NCI-H1105 (cell line): Measurements from ENCODE around the gene GJB2.
"Not testable (repeated sequence)": the region's sequence is repeated elsewhere in the genome, so short reads cannot be mapped to it uniquely, and the experiment has no call there.

ENCODE experiments used
- DNase-seq: peaks from one replicate; lab custom pipeline; 2025; lab: John Stamatoyannopoulos, UW

The GJB2 gene

GRCh38 chr13:20165417-20166257, 27.1 kb downstream of the GJB2 start:
- DNase-seq, result no peak

GRCh38 chr13:20161951-20162300, 30.8 kb downstream of the GJB2 start:
- no peak for DNase-seq

- DNase-seq, result no peak
Measured at GRCh38 chr13:20161275-20161950, 31.3 kb downstream of the GJB2 start.

GRCh38 chr13:20160306-20161274, 32.1 kb downstream of the GJB2 start, which contains the start of gene GJA3:
GJA3 (minus strand) TSS chr13:20161052; CDS start chr13:20143288, 17,764 bp downstream.
- DNase-seq, result peak; percentile 19

GRCh38 chr13:20159646-20160305, 33.0 kb downstream of the GJB2 start:
- no peak for DNase-seq

GRCh38 chr13:20157151-20157796, 35.5 kb downstream of the GJB2 start:
- DNase-seq, result no peak

- DNase-seq, result no peak
Measured at GRCh38 chr13:20156702-20157101, 36.0 kb downstream of the GJB2 start.

GRCh38 chr13:20153290-20153689, 39.4 kb downstream of the GJB2 start:
- DNase-seq, result not testable (repeated sequence)

GRCh38 chr13:20151612-20152011, 41.1 kb downstream of the GJB2 start:
- DNase-seq, result no peak

GRCh38 chr13:20151016-20151415, 41.7 kb downstream of the GJB2 start:
- no peak for DNase-seq

GRCh38 chr13:20150561-20150960, 42.2 kb downstream of the GJB2 start:
- DNase-seq, result no peak

GRCh38 chr13:20149762-20150161, 43.0 kb downstream of the GJB2 start:
- DNase-seq, result no peak

- no peak for DNase-seq
Measured at GRCh38 chr13:20148501-20149183, 44.1 kb downstream of the GJB2 start.

GRCh38 chr13:20146381-20146780, 46.4 kb downstream of the GJB2 start:
- DNase-seq, result no peak

- DNase-seq, result no peak
Measured at GRCh38 chr13:20145521-20145920, 47.2 kb downstream of the GJB2 start.

- no peak for DNase-seq
Measured at GRCh38 chr13:20144141-20144850, 48.4 kb downstream of the GJB2 start.

- DNase-seq, result no peak
Measured at GRCh38 chr13:20142927-20143480, 49.7 kb downstream of the GJB2 start.

- no peak for DNase-seq
Measured at GRCh38 chr13:20142023-20142926, 50.5 kb downstream of the GJB2 start.
